Testis (tissue), 3 donors: ENCODE results near the gene C4A. TPM values are rescaled to one million over a fixed set of nuclear protein-coding genes. Genes with fewer than 3 reads are reported as not detected.

Source experiments
- DNase-seq: peaks from one replicate; pipeline ENCODE4 v3.0.0-alpha.2; 2019
- H3K27ac ChIP-seq, 2 donors: fragments of 200-600 bp; sonication (generic); one replicate each; pipeline ENCODE4 v1.5.1; 2019
- H3K27me3 ChIP-seq: fragments of 200-600 bp; sonication (generic); one replicate; pipeline ENCODE4 v1.5.1; 2019
- H3K36me3 ChIP-seq: fragments of 200-600 bp; sonication (generic); one replicate; pipeline ENCODE4 v1.5.1; 2017; ENCODE audit warnings: low read depth; ENCODE audit errors: missing control alignments
- H3K4me1 ChIP-seq: fragments of 200-600 bp; sonication (generic); one replicate; pipeline ENCODE4 v1.5.1; 2019
- H3K4me3 ChIP-seq, 2 donors: fragments of 200-600 bp; sonication (generic); one replicate each; pipeline ENCODE4 v1.5.1; 2017 to 2019
- H3K9me3 ChIP-seq: fragments of 200-600 bp; sonication (generic); one replicate; pipeline ENCODE4 v1.5.1; 2017
- CTCF ChIP-seq, 3 experiments: fragments of 450-650 bp in 2 of 3; fragments of 200-600 bp in 1 of 3; sonication (generic) in 1 of 3; IDR thresholded peaks; one replicate each; pipeline ENCODE4 v1.5.1; 2016 to 2019; ENCODE audit warnings: antibody characterized with exemption in 3 of 3, mild to moderate bottlenecking in 2 of 3, moderate library complexity in 1 of 3
- POLR2A ChIP-seq: fragments of 450-650 bp; IDR thresholded peaks from one replicate; pipeline ENCODE4 v1.6.1; 2017; ENCODE audit warnings: antibody characterized with exemption, mild to moderate bottlenecking, moderate library complexity
- WGBS, 2 donors: methylation state at CpG; one replicate each; pipeline ENCODE4 v1.1.5; 2018; 5-methylcytosine and 5-hydroxymethylcytosine counted together
- intact Hi-C: fragments of 100-400 bp; cut with DNase I; formaldehyde crosslinking; loops from one replicate; pipeline ENCODE4 v1.15.1; 2023; ENCODE audit warnings: low total_unique reads
- polyA plus RNA-seq: library from polyadenylated mRNA; stranded (reverse); fragments of 350-450 nt; fragmentation: Illumina TruSeq; extraction: RNeasy Lipid Tissue Mini Kit (QIAGEN cat#74804); gene quantifications from one replicate; pipeline ENCODE4 v1.2.3, GENCODE V29; 2014; ENCODE audit warnings: low read depth, low replicate concordance; ENCODE audit not compliant: insufficient read depth
- total RNA-seq, 2 donors: library from RNA; depleted of rRNA; stranded (reverse); fragments of >200 nt; gene quantifications; one replicate each; pipeline ENCODE4 v1.2.3, GENCODE V29; 2016

Gene C4A
- total and polyA plus RNA-seq, 3 donors from 2014 or later: 24.6 to 123 (median 114) TPM

DNA sequence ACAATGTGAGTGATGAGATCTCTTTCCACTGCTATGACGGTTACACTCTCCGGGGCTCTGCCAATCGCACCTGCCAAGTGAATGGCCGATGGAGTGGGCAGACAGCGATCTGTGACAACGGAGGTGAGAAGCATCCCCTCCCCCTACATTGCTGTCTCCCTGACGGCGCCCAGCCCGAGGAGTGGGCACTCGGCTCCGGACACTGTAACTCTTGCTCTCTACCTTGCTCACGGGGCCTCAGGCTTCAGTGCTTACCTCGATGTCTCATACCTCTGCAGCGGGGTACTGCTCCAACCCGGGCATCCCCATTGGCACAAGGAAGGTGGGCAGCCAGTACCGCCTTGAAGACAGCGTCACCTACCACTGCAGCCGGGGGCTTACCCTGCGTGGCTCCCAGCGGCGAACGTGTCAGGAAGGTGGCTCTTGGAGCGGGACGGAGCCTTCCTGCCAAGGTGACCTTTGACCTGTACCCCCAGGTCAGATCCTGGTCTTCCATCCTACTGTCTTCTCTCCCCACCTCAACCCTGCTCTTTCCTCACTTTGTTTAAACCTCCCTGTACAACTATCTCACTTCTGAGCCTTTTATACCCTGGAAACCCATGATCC lies 34.7 kb upstream of the C4A start:
- TF ChIP-seq POLR2A (no peak), CTCF (IDR thresholded peaks at IDR 0.05) (no peak)
- Histone ChIP-seq H3K9me3 (no peaks in the 10 kb centered on the region), H3K4me1 (peaks cover 10% of the 10 kb centered on the region), H3K36me3 (no peaks in the 10 kb centered on the region), H3K27ac (no peak overlapping the region), H3K4me3 (no peak overlapping the region), H3K27me3 (no peaks in the 10 kb centered on the region)
- intact Hi-C loops: no loop called here
- 82 to 90% methylated on average over 23 to 24 of the region's 24 CpGs for WGBS, 2 donors
- DNase-seq: no peak

- no peaks in the 10 kb centered on the region for H3K36me3 ChIP-seq
- TF ChIP-seq CTCF (IDR thresholded peaks at IDR 0.05) (no peak), POLR2A (no peak)
These were observed 34.0 kb upstream of the C4A start for GRCh38 chr6:31947864-31948263.

GRCh38 chr6:31948306-31948705 lies 33.6 kb upstream of the C4A start:
- Histone ChIP-seq H3K4me1 (peaks cover 10% of the 10 kb centered on the region), H3K27ac (no peak overlapping the region), H3K4me3 (no peak overlapping the region), H3K9me3 (no peaks in the 10 kb centered on the region), H3K27me3 (no peaks in the 10 kb centered on the region), H3K36me3 (no peaks in the 10 kb centered on the region)
- 76 to 77% methylated on average over 5 of the region's 5 CpGs for WGBS, 2 donors
- no peak for DNase-seq
- intact Hi-C loops: no loop called here
- no peak for TF ChIP-seq CTCF (IDR thresholded peaks at IDR 0.05)
- no peak for TF ChIP-seq POLR2A

More at GRCh38 chr6:31947864-31948263, 34.0 kb upstream of the C4A start:
- intact Hi-C loops: no loop called here
- H3K27me3 ChIP-seq: no peaks in the 10 kb centered on the region
- H3K4me3 ChIP-seq: no peak overlapping the region
- H3K9me3 ChIP-seq: no peaks in the 10 kb centered on the region
- H3K4me1 ChIP-seq: peaks cover 10% of the 10 kb centered on the region
- WGBS, 2 donors: 81 to 89% methylated on average over 4 of the region's 4 CpGs
- DNase-seq: no peak
- no peak overlapping the region for H3K27ac ChIP-seq

GRCh38 chr6:31948753-31949413 lies 33.0 kb upstream of the C4A start:
- TF ChIP-seq CTCF (IDR thresholded peaks at IDR 0.05) (no peak), POLR2A (no peak)
- WGBS, 2 donors: 94 to 95% methylated on average over 6 of the region's 6 CpGs
- DNase-seq: no peak
- Histone ChIP-seq H3K9me3 (no peaks in the 10 kb centered on the region), H3K27ac (no peak overlapping the region), H3K4me1 (peaks cover 10% of the 10 kb centered on the region), H3K27me3 (no peaks in the 10 kb centered on the region), H3K36me3 (no peaks in the 10 kb centered on the region), H3K4me3 (no peak overlapping the region)
- intact Hi-C loops: no loop called here
